ENCODE data around the gene EVA1C.

Gene EVA1C

GRCh38 chr21:32381571-32381970, 30.9 kb upstream of the EVA1C start:
- TF ChIP-seq CTCF (conservative IDR thresholded peaks at IDR 0.05; ENCODE audit: low read depth, low read length): no peak
- H3K4me3 ChIP-seq (ENCODE audit: low read depth, low read length): no peak overlapping the region
- DNase-seq (ENCODE audit: low read depth): no peak

- TF ChIP-seq CTCF (conservative IDR thresholded peaks at IDR 0.05; ENCODE audit: low read depth, low read length): no peak
- peak; percentile 71 for DNase-seq (ENCODE audit: low read depth)
- H3K4me3 ChIP-seq (ENCODE audit: low read depth, low read length): no peak overlapping the region
These were observed 30.3 kb upstream of the EVA1C start for GRCh38 chr21:32382108-32382644.

GRCh38 chr21:32383812-32384211, 28.7 kb upstream of the EVA1C start:
- no peak for TF ChIP-seq CTCF (conservative IDR thresholded peaks at IDR 0.05; ENCODE audit: low read depth, low read length)
- no peak for DNase-seq (ENCODE audit: low read depth)
- no peak overlapping the region for H3K4me3 ChIP-seq (ENCODE audit: low read depth, low read length)

GRCh38 chr21:32386195-32386870, 26.2 kb upstream of the EVA1C start:
- no peak overlapping the region for H3K4me3 ChIP-seq (ENCODE audit: low read depth, low read length)
- no peak for TF ChIP-seq CTCF (conservative IDR thresholded peaks at IDR 0.05; ENCODE audit: low read depth, low read length)
- DNase-seq (ENCODE audit: low read depth): no peak

- no peak for TF ChIP-seq CTCF (conservative IDR thresholded peaks at IDR 0.05; ENCODE audit: low read depth, low read length)
- DNase-seq (ENCODE audit: low read depth): no peak
- no peak overlapping the region for H3K4me3 ChIP-seq (ENCODE audit: low read depth, low read length)
These were observed 25.4 kb upstream of the EVA1C start for GRCh38 chr21:32387151-32387550.

- no peak overlapping the region for H3K4me3 ChIP-seq (ENCODE audit: low read depth, low read length)
- no peak for DNase-seq (ENCODE audit: low read depth)
- no peak for TF ChIP-seq CTCF (conservative IDR thresholded peaks at IDR 0.05; ENCODE audit: low read depth, low read length)
These were observed 24.2 kb upstream of the EVA1C start for GRCh38 chr21:32388306-32388705.
